Measurements from ENCODE around the gene COMMD10.

DNA sequence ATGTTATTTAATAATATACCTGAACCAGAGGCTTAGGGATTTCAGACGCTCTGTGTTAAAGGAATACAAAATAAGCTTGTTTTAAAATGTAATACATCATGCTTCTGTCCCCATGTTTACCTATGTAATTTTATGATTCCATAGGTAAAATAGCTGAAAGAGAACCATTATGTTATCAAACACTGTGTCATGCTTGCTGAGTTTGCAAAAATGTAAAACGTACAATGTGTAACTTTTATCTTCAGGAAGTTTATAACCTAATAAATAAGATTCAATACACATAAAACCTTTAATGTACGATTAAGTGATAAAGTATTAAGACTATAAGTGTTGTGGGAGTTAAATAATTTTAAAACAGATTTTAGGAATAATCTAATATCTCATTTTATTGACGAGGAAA lies 94.1 kb downstream of the COMMD10 start:
- TF ChIP-seq EZH2 (IDR thresholded peaks at IDR 0.05; ENCODE audit: insufficient read depth, poor library complexity, severe bottlenecking) (no peak), EZH2phosphoT487 (IDR thresholded peaks at IDR 0.05; ENCODE audit: insufficient read depth, low read depth) (no peak)

Measured in GM23248 (cell line).